ENCODE results near the gene ABR. TPM values are rescaled to one million over a fixed set of nuclear protein-coding genes. Genes with fewer than 3 reads are reported as not detected.
"Not testable (repeated sequence)": the region's sequence is repeated elsewhere in the genome, so short reads cannot be mapped to it uniquely, and the experiment has no call there.

ABR gene
- total RNA-seq, 1 donor from 2014 or later: 94.5 TPM

DNA sequence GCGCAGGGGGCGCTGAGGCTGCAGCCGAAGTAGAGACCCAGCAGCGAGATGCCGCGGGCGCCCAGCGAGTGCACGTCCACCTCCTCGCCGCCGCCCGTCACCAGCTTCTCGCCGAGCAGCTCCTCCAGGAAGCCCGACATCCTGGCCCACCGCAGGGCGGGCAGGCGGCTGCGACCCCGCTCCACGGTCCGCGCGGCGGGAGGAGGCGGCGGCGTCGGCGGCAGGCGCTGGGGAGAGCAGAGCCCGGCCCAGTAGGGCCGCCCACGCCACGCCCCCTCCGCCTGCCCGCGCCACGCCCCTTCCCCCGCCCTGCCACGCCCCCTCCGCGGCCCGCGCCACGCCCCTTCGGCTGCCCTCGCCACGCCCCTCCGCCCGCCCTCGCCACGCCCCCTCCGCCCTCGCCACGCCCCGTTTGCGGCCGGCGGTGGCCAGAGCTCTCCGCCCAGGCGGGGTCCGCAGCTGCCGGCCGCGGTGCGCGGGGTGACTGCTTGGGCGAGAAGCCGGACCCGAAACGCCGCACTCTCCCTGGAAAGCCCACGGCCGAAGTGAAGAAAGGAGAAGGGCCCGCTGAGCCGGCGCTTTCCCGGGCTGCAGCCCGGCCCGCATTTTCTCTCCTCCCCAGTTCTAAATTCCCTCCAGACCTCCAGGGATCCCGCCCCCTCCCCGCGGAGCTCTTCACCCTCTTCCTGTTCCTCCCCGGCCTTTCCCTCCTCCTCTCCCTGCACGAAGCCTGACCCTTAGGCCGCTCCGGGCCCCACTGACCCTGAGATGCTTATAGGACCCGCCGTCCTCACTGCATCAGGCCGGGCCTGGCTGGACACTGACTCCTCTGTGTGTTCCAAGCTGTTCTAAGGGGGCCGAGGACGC is 200.0 kb downstream of the ABR start, which contains the start of gene NXN:
NXN (minus strand) TSS at position 238 of the 867 bp plus-strand sequence.
- ATAC-seq: peak; percentile 98

DNA sequence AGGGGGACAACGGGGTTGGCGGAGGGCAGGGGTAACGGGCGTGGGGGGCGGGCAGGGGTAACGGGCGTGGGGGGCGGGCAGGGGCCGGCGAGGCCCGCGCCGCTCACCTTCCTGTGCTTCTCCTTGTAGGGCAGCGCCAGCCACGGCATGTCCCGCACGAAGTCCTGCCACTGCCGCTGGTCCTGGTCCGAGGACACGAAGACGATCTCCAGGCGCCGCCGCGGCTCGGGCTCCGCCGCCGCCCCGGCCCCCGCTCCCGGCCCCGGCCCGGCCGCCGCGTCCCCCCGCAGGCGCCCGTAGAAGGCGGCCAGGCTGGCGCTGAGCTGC is 200.6 kb downstream of the ABR start:
- ATAC-seq: no peak

DNA sequence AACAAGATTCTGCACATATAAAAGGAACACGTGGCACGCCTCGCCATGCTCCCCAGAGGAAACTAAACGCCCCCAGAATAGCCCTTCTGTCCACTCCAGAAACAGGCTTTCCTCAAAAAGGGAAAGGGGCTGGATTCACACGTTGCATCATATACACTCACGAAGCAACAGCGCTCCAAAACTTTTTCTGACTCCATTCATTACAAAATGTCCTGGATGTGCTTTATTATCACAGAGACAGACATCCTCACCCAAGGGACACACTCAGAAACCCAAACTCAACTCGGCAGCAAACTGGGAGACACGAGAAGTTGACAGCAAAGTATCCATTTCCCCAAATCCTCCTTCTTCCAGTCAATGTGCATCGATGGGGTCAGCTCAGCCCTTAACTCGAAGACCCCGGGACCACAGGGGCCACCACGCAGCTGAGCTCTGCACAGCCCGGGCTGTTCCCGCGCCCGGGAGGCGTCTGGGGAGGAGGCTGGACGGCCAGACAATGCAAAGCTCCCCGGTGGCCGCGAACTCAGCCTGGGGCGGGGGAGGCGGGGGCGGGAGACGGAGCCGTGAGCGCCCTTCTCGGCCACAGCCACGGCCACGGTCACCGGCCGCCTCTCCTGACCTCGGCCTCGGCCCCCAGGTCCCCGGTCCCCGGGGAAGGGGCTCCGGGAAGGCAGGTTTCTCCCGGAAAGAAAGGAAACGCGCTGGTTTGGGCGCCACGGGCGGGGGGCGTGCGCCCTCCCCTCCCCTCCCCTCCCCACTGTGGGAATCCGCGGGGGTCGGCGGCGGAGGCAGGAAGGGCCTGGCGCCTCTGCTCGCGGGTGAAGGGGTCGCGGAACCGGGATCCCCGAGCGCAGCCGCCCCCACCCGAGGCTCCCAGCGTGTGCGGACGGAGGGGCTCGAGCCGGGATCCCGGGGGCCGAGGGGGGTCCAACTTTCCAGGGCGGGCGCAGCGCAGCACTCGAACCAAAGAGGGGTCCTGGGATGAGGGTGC is 201.4 kb downstream of the ABR start:
- ATAC-seq: no peak

- no peak for ATAC-seq
Observed at GRCh38 chr17:977166-977565, 202.6 kb downstream of the ABR start.

DNA sequence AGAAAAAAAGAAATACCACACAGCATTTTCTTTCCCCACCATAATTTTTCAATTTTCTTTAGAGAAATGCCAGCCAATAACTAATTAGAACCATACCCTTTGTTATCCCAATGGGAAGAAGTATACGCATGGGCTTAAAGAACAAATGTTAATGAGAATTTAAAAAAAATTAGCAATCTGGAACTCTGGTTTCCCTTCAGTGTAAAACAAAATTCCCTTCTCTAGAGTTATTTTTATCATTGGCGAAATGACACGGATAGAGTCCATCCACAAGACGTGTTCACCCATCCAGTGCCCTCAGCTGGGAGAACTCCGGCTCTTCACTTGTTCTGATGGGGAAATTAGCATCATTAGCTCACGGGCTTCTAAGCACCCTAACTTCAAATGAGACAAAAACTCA is 203.5 kb downstream of the ABR start:
- no peak for ATAC-seq

GRCh38 chr17:975371-975915 is 204.3 kb downstream of the ABR start:
- no peak for ATAC-seq

DNA sequence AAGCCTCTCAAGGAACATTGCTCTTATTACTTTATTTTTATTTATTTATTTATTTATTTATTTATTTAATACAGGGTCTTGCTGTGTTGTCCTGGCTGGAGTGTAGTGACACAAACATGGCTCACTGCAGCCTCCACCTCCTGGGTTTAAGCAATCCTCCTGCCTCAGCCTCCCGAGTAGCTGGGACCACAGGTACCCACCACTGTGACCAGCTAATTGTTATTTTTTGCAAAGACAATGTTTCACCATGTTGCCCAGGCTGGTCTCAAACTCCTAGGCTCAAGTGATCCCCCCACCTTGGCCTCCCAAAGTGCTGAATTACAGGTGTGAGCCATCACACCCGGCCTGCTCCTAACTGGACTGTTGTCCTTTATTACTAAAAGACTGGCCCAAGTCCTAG is 205.0 kb downstream of the ABR start:
- ATAC-seq: not testable (repeated sequence)

DNA sequence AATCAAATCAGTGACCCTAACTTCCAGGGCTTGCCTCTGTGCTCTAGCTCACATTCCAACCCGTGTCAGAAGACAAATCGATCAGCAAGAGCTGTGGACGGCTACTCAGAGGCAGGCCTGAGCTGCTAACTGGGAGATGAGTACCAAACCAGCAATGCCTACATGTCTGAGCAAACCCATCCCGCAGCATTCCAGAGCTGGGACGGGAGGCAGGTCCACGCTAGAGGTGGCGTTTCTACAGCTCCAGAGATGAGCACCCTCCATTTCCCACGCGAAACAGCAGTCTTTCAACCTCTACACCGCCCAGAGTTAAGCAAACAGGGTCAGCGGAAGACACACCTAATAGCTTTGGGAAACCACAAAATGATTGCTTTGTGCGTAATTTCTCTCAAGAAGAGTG is 206.7 kb downstream of the ABR start:
- ATAC-seq: peak; percentile 91

- ATAC-seq: not testable (repeated sequence)
Observed at GRCh38 chr17:971861-972260, 207.9 kb downstream of the ABR start.

GRCh38 chr17:970364-970763 is 209.4 kb downstream of the ABR start:
- ATAC-seq: no peak

GRCh38 chr17:969811-970355 is 209.9 kb downstream of the ABR start:
- no peak for ATAC-seq

- no peak for ATAC-seq
Observed at GRCh38 chr17:968812-969730, 210.7 kb downstream of the ABR start.

DNA sequence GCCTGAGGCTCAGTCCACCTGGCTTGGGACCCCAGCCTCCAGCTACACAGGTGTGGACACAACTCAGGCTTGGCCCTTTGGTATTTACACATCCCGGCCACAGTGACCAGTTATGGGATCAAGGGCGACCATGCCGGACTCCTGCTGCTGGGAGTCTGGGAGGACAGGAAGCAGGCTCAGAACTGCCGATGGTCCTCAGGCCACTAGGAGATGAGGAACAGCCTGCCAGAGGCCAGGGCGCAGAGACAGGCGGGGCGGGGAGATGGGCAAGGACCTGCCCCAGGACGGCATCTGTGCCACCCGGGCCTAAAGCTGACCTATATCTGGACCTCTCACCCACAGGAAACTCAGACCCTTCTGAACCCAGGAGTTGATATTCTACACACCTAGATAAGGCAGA is 212.7 kb downstream of the ABR start:
- ATAC-seq: no peak

DNA sequence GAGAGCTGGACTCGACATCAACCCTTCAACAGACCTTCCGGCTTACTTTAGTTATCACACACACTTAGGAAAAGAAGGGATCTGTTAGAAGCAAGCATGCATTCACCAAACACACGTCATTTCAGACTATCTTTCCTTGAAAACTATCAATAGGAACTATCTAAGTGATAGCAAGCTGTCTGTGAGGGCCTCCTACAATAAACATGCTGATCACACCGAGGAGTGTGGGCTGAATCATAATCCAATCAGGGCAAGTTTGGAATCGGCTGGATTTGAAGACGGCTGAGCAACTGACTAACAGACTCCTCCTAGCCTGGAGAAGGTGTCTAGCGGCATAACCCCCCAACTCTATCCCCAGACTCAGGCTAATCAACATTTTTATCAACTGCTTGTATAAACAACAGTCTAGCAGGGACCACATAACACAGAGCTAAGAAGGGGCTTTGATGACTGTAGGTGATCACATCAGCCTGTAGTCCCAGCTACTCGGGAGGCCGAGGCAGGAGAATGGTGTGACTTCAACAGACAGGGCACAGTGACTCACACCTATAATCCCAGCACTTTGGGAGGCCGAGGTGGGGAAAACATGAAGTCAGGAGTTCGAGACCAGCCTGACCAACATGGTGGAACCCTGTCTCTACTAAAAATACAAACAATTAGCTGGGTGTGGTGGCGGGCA is 214.3 kb downstream of the ABR start:
- ATAC-seq: no peak

DNA sequence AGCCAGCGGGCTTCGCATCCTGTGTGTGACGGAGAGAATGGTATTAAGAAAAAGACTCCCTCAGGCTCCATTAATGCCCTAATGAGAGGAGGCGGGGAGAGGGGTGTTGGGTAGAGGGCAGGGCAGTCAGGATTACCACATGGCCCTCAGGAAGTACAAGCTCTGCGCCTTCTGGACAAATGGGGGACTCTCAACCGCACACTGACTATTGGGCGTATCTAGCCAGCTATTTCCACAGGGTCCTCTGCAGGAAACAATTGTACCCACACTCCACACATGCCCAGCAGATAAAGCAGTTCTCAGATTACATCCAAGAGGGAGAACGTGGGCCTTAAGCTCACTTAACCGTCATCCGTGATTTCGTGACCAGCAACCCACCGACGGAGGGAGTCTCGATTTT is 214.9 kb downstream of the ABR start:
- peak; percentile 15 for ATAC-seq

DNA sequence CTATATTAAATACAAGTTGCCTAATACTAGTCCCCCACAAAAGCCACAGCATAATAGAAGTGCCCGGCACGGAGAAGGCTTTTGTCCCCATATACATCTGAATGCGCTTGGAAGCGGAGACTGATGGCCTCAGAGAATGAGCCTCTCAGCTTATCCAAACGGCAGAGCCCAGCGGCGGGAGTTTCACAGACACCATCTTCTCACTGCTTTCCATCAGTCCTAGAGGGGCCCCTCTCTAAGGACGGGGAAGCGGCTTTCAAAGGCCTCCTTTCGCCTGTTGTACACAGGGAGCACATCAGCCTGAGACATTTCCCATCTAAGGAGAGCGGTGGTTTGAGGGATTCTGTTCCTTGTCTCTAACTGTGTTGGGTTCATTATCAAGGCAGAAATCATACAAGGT is 217.1 kb downstream of the ABR start:
- ATAC-seq: no peak

DNA sequence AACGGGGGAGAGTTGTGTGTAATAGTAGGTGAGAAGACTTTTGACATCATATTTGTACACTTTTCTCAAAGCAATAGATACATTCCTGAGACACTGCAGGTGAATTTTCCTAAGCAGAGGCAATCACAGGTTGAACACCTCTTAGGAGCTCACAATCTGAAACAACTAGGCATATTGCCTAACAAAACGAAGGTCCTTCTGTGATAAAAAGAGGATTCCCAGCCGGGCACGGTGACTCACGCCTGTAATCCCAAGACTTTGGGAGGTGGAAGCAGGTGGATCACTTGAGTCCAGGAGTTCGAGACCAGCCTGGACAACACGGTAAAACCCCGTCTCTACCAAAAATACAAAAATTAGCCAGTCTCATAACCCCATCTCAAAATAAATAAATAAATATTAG is 217.6 kb downstream of the ABR start:
- ATAC-seq: no peak

- ATAC-seq: no peak
Observed at GRCh38 chr17:958712-959451, 220.9 kb downstream of the ABR start.

GRCh38 chr17:957856-958421 is 221.8 kb downstream of the ABR start:
- ATAC-seq: no peak

GRCh38 chr17:956905-957304 is 222.9 kb downstream of the ABR start:
- ATAC-seq: peak; percentile 66

Data from esophagus mucosa (tissue), 1 donor.